ENCODE results near the gene DIRAS2. TPM values are rescaled to one million over a fixed set of nuclear protein-coding genes. Genes with fewer than 3 reads are reported as not detected.

Gene DIRAS2
- total and polyA plus RNA-seq, 2 donors (not counting 1 experiment from before 2014, with no cell fraction given) = not detected

- Histone ChIP-seq H4K20me1 (ENCODE audit: control insufficient read depth, insufficient read depth, low read length, poor library complexity, severe bottlenecking) (no peaks in the 10 kb centered on the region), H3K79me2 (ENCODE audit: control insufficient read depth, insufficient read depth, low read length) (no peaks in the 10 kb centered on the region), H3K9ac (ENCODE audit: low read length) (no peak overlapping the region), H3K4me1 (ENCODE audit: control insufficient read depth in 2 of 2, insufficient read depth in 2 of 2, low read length in 2 of 2) (no peaks in the 10 kb centered on the region), H3K27ac (ENCODE audit: low read length in 2 of 2) (no peak overlapping the region), H3K4me3 (ENCODE audit: control extremely low read depth in 1 of 5, extremely low read depth in 1 of 5, insufficient read depth in 1 of 5, low read depth in 2 of 5, low read length in 4 of 5) (no peak overlapping the region), H3K27me3 (replicated peaks in 1 of 4; ENCODE audit: control extremely low read depth in 1 of 4, control insufficient read depth in 3 of 4, insufficient read depth in 4 of 4, low read length in 3 of 4) (peaks cover 0 to 5% (median 0%) of the 10 kb centered on the region in 4 experiments), H3K4me2 (replicated peaks; ENCODE audit: low read depth, low read length, poor library complexity, severe bottlenecking) (no peak overlapping the region), H3K36me3 (replicated peaks in 1 of 2; ENCODE audit: control extremely low read depth in 1 of 2, control insufficient read depth in 1 of 2, extremely low read depth in 1 of 2, insufficient read depth in 2 of 2, low read length in 1 of 2) (no peaks in the 10 kb centered on the region), H3K9me3 (ENCODE audit: control extremely low read depth in 1 of 3, control insufficient read depth in 2 of 3, insufficient read depth in 1 of 3, low read length in 2 of 3) (no peaks in the 10 kb centered on the region), H2AFZ (ENCODE audit: insufficient read depth, low read depth, low read length, poor library complexity, severe bottlenecking) (no peak overlapping the region)
- DNase-seq = no peak
- WGBS (ENCODE audit: insufficient coverage) = no CpG with 5 or more reads among the region's 6 CpGs
- POLR2A ChIA-PET = no interaction called here
- intact Hi-C loops (cut with micrococcal nuclease) = no loop called here
- TF ChIP-seq, protein P1, sequence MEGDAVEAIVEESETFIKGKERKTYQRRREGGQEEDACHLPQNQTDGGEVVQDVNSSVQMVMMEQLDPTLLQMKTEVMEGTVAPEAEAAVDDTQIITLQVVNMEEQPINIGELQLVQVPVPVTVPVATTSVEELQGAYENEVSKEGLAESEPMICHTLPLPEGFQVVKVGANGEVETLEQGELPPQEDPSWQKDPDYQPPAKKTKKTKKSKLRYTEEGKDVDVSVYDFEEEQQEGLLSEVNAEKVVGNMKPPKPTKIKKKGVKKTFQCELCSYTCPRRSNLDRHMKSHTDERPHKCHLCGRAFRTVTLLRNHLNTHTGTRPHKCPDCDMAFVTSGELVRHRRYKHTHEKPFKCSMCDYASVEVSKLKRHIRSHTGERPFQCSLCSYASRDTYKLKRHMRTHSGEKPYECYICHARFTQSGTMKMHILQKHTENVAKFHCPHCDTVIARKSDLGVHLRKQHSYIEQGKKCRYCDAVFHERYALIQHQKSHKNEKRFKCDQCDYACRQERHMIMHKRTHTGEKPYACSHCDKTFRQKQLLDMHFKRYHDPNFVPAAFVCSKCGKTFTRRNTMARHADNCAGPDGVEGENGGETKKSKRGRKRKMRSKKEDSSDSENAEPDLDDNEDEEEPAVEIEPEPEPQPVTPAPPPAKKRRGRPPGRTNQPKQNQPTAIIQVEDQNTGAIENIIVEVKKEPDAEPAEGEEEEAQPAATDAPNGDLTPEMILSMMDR (IDR thresholded peaks at IDR 0.05) = no peak
- TF ChIP-seq EZH2 (IDR thresholded peaks at IDR 0.05; ENCODE audit: borderline replicate concordance, insufficient read depth, low read depth, low read length, poor library complexity, severe bottlenecking) = no peak
- Mint-ChIP-seq H3K27ac (no peak overlapping the region), H3K4me3 (no peak overlapping the region), H3K9me3 (ENCODE audit: insufficient read depth) (no peaks in the 10 kb centered on the region), H3K27me3 (peaks cover 12% of the 10 kb centered on the region), H3K4me1 (no peaks in the 10 kb centered on the region)
- CTCF ChIA-PET = interaction anchor here (0.7 to 1.1 kb wide), 2 partner anchors 241 to 370 kb away, joined by 3 read pairs; no protein-coding TSS in a partner anchor
- no peak for ATAC-seq (ENCODE audit: low read depth)
These were observed 13.3 kb downstream of the DIRAS2 start for GRCh38 chr9:90629354-90629753.

DNA sequence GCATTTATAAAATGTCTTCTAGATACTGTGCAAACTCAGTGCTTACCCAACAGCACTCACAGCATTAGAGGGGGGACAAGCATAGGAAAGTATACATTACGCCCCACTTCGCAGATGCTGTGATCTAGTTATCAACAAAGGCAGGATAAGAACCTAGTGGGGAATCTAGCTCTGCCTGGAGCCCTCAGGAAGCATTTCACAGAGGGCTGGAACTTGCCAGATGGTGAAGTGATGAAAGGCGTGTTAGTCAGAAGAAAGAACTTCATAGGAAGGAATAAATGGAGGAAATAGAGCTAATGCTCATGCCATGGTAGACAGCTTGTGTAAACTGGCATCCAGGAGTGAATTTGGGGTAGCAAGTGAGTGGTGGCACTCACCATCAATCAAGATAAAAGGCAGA is 25.8 kb downstream of the DIRAS2 start:
- Histone ChIP-seq H2AFZ (ENCODE audit: insufficient read depth, low read depth, low read length, poor library complexity, severe bottlenecking) (no peak overlapping the region), H3K4me2 (replicated peaks; ENCODE audit: low read depth, low read length, poor library complexity, severe bottlenecking) (no peak overlapping the region), H3K4me3 (ENCODE audit: control extremely low read depth in 1 of 5, extremely low read depth in 1 of 5, insufficient read depth in 1 of 5, low read depth in 2 of 5, low read length in 4 of 5) (no peak overlapping the region), H3K4me1 (ENCODE audit: control insufficient read depth in 2 of 2, insufficient read depth in 2 of 2, low read length in 2 of 2) (no peaks in the 10 kb centered on the region), H3K79me2 (ENCODE audit: control insufficient read depth, insufficient read depth, low read length) (no peaks in the 10 kb centered on the region), H3K36me3 (replicated peaks in 1 of 2; ENCODE audit: control extremely low read depth in 1 of 2, control insufficient read depth in 1 of 2, extremely low read depth in 1 of 2, insufficient read depth in 2 of 2, low read length in 1 of 2) (no peaks in the 10 kb centered on the region), H3K9ac (ENCODE audit: low read length) (no peak overlapping the region), H3K27me3 (replicated peaks in 1 of 4; ENCODE audit: control extremely low read depth in 1 of 4, control insufficient read depth in 3 of 4, insufficient read depth in 4 of 4, low read length in 3 of 4) (peaks cover 0 to 4% (median 1%) of the 10 kb centered on the region in 4 experiments), H4K20me1 (ENCODE audit: control insufficient read depth, insufficient read depth, low read length, poor library complexity, severe bottlenecking) (no peaks in the 10 kb centered on the region), H3K27ac (ENCODE audit: low read length in 2 of 2) (no peak overlapping the region), H3K9me3 (ENCODE audit: control extremely low read depth in 1 of 3, control insufficient read depth in 2 of 3, insufficient read depth in 1 of 3, low read length in 2 of 3) (no peaks in the 10 kb centered on the region)
- POLR2A ChIA-PET = no interaction called here
- CTCF ChIA-PET = no interaction called here
- TF ChIP-seq, protein P1 (IDR thresholded peaks at IDR 0.05) = no peak
- TF ChIP-seq EZH2 (IDR thresholded peaks at IDR 0.05; ENCODE audit: borderline replicate concordance, insufficient read depth, low read depth, low read length, poor library complexity, severe bottlenecking) = no peak
- Mint-ChIP-seq H3K9me3 (ENCODE audit: insufficient read depth) (no peaks in the 10 kb centered on the region), H3K27ac (no peak overlapping the region), H3K4me1 (no peaks in the 10 kb centered on the region), H3K4me3 (no peak overlapping the region), H3K27me3 (peaks cover 43% of the 10 kb centered on the region)
- DNase-seq = no peak
- ATAC-seq (ENCODE audit: low read depth) = no peak
- intact Hi-C loops (cut with micrococcal nuclease) = no loop called here
- WGBS (ENCODE audit: insufficient coverage) = 96% methylated on average over 3 of the region's 3 CpGs
